ENCODE measurements around the gene SCP2. TPM values are rescaled to one million over a fixed set of nuclear protein-coding genes. Genes with fewer than 3 reads are reported as not detected.

Gene SCP2
- total RNA-seq, 1 experiment from 2014 or later, result 98.1 TPM

DNA sequence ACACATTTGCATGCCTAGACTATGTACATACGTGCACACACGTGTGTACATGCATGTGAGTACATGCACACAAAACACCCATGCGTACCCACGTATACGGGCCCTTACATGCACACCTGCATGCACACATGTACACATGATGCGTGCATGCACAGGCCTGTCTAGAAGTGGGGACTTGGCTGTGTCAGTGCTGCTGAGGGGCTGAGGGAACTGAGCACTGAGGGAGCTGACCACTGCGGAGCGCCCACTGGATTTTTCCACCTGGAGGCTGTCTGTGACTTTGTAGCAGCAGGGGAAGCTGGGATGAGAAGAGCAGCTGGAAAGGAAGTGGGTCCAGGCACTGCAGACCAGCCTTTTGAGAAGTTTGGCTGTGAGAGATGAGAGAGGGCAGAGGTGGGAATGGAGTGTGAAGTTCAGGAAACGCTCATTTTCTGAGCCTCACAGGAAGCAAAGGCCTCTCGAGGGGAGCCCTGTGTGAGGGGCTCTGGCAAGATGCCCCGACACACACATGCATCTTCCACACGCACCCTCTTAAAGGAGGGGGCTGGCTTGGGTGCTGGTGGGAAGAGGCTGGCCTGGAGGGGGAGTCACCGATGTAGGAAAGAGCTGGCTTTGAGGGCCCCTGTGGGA lies 155.9 kb downstream of the SCP2 start:
- DNase-seq (ENCODE audit: low read depth, low spot score), result no peak
- in situ Hi-C loops (cut with HindIII; ENCODE audit: low pct_unique_long_range_greater_than_20kb, low sequenced_read_pairs), result no loop called here

DNA sequence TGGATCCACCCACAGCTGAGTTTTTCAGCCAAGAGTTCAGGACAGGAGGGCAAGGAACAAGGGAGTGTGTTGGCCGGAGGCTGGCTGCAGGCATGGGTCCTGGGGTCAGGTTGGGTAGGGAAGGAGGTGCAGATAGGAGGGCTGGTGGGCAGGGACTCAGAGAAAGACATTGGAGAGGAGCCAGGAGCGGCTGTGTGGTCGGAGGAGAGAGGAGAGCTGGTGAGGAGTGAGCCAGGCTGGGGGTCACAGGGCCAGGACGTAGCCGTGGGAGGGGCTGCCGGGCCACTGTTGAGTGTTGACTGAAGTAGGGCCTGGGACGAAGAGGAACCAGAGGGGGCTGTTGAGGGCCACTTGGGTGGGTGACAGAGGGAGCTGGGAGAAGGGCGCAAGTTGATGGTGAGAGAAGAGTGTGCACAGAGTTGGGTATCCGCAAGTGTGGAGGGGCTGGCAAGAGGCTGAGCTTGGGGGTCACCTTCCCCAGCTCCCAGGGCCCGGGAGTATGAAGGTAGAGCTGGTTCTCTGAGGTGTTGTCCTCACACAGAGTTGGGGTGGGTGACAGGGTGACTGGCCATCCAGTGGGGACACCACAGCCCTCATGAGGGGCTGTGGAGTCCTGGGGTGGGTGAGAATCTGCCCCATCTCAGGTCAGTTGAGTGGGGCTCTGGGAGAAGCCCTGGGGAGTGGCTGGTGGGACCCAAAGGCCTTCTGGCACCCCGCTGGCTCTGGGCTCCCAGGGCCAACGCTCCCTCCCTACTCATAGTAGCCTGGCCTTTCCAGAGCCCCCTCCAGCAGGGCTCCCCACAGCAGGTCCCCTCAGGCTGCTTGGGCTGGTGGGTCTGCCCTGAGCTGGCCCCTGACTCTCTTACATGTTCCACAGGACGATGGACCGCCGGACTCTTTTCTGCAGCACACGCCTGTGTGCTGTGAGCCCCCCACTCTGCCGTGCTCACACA lies 156.8 kb downstream of the SCP2 start:
- DNase-seq (ENCODE audit: low read depth, low spot score), result no peak

GRCh38 chr1:53084589-53084971 lies 157.5 kb downstream of the SCP2 start:
- in situ Hi-C loops (cut with HindIII; ENCODE audit: low pct_unique_long_range_greater_than_20kb, low sequenced_read_pairs), result no loop called here
- no peak for DNase-seq (ENCODE audit: low read depth, low spot score)

More for the DNA sequence above, 156.8 kb downstream of the SCP2 start:
- in situ Hi-C loops (cut with HindIII; ENCODE audit: low pct_unique_long_range_greater_than_20kb, low sequenced_read_pairs), result no loop called here

DNA sequence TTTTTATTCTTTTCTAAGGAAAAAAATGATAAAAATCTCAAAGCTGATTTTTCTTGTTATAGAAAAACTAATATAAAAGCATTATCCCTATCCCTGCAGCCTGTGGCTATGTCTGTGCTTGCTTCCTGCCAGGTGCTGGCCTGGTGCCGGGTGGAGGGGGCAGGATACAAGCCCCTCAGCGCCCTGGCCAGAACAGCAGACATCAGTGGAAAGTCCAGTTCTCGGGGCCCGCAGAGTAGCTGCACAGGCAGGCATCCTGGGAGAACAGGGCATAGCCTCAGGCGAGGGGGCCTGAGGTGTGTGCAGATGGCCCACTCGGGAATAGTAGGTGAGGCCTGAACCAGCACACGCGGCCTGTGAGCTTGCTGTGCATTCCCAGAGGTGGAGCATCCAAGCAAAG lies 158.3 kb downstream of the SCP2 start:
- DNase-seq (ENCODE audit: low read depth, low spot score), result no peak
- in situ Hi-C loops (cut with HindIII; ENCODE audit: low pct_unique_long_range_greater_than_20kb, low sequenced_read_pairs), result no loop called here

GRCh38 chr1:53086491-53087070 lies 159.5 kb downstream of the SCP2 start:
- in situ Hi-C loops (cut with HindIII; ENCODE audit: low pct_unique_long_range_greater_than_20kb, low sequenced_read_pairs), result no loop called here
- no peak for DNase-seq (ENCODE audit: low read depth, low spot score)

DNA sequence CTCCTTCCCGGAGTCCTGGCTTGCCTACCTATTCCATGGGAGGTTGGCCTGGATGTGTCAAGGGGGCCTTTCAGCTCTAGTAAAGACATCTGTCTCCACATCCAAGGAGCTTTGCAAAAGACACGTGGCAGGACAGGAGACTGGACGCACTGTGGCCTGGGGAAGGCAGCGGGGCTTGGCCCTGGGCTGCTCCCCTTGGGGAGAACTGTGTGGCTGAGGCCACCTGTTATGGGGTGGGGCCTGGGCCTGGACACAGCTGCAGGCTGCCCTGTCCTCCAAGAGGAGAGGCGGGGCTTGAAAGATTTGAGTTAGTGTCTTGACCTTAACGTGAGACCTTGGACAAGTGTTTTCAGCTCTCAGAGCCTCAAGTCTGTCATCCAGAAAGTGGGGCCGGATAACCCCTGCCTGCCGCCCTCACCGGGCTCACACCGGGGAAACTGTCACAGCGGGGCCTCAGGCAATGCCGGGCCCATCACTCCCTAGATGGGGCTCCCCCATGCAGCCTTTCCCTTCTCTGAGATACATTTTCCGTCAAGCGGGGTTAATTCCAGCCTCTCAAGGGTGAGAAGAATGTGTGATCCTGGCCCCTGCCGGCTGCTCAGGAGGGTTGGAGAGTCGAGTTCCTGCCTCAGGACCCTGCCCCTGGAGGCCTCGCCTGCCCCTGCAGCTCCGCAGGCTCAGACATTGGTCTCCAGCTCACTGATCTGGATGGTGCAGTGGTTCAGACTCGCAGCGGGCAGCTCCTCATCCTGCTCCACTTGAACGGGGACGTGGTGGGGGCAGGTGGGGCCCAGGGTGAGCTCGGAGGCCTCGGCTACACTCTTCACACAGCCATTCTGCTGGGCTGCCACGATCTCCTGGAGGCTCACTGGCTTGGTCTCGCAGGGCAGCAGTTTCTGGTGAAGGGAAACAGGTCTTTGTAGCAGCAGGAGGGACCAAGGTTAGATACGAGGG lies 160.5 kb downstream of the SCP2 start:
- in situ Hi-C loops (cut with HindIII; ENCODE audit: low pct_unique_long_range_greater_than_20kb, low sequenced_read_pairs), result no loop called here
- DNase-seq (ENCODE audit: low read depth, low spot score), result no peak

GRCh38 chr1:53088616-53089300 lies 161.7 kb downstream of the SCP2 start:
- no peak for DNase-seq (ENCODE audit: low read depth, low spot score)

DNA sequence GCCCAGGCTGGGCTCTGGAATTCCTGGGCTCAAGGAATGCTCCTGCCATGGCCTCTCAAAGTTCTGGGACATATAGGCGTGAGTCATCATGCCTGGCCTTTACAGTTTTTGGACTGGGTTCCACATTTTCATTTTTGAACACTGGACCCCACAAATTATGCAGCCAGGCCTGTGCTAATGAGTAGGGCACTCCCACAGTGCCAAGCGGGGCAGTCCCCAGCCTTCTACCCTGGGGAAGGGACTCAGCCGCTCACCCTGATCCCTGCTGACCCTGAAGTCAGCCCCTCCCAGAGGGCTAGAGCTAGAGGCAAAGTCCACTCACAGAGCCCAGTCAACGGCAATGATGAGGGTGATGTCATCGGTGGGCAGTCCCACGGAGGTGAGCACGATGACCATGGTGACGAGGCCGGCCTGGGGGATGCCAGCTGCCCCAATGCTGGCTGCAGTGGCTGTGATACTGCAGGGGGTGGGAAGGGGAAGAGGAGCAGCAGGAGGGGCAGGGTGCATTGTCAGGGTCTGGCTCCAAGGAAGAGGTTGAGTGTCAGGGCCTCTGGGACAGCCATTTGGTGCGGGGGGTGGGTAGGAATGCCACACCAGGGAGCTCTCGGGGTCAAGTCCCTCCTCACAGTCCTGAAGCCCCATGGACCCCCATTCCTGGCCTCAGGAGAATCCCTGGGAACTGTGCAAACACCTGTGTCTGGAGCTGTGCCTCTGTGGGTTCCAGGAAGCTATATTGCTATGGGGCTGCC lies 162.6 kb downstream of the SCP2 start:
- in situ Hi-C loops (cut with HindIII; ENCODE audit: low pct_unique_long_range_greater_than_20kb, low sequenced_read_pairs), result no loop called here
- DNase-seq (ENCODE audit: low read depth, low spot score), result no peak

More at GRCh38 chr1:53088616-53089300, 161.7 kb downstream of the SCP2 start:
- in situ Hi-C loops (cut with HindIII; ENCODE audit: low pct_unique_long_range_greater_than_20kb, low sequenced_read_pairs), result no loop called here

DNA sequence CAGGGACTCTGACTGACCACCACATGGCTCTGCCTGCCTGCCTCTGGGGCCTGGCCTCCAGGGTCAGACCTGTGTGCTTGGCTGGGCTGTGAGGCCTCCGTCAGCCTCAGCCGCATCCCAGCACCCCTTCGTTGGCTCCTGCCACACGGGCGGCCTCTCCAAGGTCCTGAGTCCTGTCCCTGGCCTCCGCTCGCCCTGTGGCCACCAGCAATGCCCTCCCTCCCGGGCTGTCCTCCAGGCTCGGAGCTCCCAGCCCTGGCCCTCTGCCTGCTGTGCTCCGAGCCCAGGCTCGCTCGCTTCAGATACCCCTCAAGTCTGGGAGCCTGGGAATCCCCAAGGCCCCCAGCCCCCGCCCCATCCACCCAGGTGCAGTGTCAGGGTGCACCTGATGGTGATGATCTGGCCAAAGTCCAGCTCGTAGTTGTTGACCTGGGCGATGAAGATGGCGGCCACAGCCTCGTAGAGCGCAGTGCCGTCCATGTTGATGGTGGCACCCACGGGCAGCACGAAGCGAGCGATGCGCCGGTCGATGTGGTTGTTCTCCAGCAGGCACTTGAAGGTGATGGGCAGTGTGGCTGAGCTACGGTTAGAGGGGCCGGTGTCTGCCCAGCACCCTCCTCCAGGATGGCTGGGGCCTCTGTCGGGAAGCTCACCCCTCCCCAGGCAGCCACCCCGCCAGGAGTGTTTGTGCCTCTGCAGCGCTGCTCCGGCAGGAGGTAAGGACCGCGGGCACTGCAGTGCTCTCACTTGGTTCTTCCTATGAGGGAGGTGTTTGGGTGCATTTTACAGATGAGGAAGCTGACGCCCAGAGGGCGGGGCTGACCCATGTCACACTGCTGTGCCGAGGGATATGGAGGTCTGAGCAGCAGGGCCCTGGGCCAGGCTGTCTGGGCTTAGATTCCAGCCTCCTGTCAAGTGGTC lies 163.4 kb downstream of the SCP2 start:
- in situ Hi-C loops (cut with HindIII; ENCODE audit: low pct_unique_long_range_greater_than_20kb, low sequenced_read_pairs), result no loop called here
- DNase-seq (ENCODE audit: low read depth, low spot score), result no peak

DNA sequence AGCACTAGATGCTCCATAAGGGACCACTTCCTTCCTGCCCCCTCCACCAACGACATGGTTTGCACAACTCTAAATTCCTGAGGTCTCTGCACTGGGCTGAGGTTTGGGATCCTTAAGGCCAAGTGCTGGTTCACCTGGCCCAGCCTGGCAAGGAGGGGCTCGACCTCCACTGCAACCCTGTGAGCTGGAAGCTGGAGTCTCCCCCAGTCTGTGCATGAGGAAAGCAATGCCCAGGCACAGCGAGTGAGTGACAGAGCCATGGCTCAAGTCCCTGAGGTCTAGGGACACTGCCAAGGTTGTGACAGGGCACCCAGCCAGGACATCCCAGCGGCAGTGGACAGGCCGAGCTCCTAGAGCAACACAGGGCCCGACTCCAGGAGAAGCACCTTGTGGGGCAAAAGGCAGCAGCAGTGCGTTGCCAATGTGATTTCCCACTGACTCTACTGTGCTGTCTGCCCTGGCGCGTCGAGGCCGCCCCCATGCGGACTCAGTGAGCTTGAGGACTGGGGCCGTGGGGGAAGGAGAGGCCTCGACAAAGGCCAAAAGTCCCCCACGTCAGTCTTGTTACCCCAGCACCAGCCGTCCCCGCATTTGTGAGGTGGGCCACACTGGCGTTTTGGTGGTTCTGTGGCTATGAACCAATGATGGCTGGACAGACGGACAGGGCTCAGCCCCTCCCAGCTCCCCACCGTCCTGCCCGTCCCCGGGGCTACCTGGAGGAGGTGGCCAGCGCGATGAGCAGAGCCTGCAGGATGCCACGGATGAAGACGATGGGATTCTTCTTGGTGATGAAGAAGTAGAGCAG lies 165.0 kb downstream of the SCP2 start:
- in situ Hi-C loops (cut with HindIII; ENCODE audit: low pct_unique_long_range_greater_than_20kb, low sequenced_read_pairs), result no loop called here

DNA sequence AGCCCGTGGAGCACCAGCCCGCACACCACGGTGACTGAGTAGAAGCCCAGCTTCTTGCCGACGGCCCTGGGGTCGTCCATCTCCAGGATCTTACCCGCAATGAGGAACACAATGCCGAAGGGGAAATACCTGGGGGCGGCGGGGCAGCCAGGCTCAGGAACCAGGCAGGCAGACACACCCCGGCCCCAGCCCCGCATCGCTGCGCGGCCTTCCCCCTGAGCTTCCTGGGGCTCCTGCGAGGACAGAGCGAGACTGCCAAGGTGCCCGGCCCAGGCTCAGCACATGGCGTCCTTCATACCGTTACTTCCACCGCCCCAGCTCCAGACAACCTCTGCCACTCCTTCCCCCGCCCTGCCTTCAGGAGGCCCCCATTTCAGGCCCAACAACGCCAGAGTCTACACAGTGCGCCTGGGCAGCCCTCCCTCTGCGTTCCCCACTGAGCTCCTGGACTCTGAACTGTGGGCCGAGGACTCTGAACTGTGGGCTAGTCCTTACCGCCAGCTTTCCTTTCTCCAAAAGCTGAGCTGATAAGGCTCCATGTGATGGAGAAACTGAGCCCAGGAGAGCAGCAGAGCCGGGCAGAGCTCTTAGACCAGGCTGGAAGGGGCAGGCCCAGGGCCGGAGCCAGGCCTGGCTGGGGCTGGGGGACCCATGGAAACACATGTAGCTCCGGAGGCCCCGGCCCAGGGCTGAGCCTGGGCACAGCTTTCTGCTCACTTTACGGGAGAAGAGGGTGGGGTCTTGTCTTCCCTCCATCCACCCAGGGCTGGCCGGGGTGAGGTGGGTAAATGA lies 165.8 kb downstream of the SCP2 start:
- DNase-seq (ENCODE audit: low read depth, low spot score), result no peak
- in situ Hi-C loops (cut with HindIII; ENCODE audit: low pct_unique_long_range_greater_than_20kb, low sequenced_read_pairs), result no loop called here

More for the DNA sequence above, 165.0 kb downstream of the SCP2 start:
- DNase-seq (ENCODE audit: low read depth, low spot score), result no peak

DNA sequence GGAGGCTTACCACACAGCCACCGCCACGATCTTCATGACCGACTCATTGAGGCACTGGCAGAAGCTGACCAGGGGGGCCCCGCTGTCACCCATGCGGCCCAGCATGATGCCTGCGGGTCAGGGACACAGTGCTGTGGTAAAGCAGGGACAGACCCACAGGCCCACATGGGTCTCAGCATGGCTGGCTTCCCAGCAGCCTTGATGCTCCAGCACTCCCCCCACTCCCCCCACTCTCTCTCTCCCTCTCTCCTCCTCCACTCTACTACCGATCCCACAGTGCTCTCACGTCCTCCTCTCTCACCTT lies 166.3 kb downstream of the SCP2 start:
- no peak for DNase-seq (ENCODE audit: low read depth, low spot score)
- in situ Hi-C loops (cut with HindIII; ENCODE audit: low pct_unique_long_range_greater_than_20kb, low sequenced_read_pairs), result no loop called here

DNA sequence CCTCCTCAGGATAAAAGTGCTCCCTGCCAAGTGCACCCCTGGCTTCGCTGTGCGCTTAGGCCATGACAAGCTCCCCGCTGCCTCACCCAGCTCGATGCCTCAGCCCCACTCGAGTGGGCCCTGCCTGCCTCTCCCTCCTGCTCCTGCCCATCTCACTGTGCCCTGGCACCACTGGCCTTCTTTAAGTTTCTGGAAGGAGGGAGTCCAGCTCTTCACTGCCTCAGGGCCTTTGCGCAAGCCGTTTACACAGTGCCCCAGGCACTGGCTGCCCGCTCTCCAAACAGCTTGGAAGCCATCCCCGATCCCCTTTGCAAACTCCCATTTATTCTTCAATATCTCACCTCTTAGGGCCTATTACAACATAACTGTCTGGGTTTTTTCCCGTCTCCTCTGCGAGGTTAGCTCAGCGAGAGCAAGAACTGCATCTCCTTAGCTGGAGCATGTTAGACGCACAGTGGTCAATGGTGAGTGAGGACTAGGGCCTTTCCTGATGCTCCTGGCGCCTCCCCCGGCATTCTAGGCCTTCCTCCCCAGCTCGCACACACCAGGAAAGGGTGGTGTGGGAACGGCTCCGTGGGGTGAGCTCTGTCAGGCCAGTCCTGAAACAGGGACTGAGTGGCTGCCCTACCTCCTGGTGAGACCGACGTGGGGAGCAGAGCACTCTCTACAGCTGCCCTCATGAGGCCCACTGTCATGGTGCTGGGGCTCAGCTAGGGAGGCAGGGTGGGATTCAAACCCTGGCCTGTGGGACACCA lies 166.9 kb downstream of the SCP2 start:
- in situ Hi-C loops (cut with HindIII; ENCODE audit: low pct_unique_long_range_greater_than_20kb, low sequenced_read_pairs), result no loop called here
- no peak for DNase-seq (ENCODE audit: low read depth, low spot score)

DNA sequence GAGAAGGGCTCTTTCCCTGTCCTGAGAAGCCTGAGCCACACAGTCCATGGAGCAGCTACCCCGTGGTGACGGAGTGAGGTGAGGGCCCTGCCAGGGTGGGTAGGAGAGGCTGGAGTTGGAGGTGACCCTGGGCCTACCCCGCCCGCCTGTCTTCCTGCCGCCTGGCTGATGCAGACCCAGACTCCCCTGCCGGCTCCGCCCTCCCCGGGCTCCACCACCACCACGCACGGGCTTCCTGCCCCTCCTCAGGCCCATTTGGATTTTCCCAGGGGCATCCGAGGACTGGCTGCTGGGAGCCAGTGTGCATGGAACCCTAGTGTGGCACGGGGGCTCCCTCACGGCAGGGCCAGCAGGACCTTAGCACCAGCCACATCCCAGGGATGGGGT lies 167.4 kb downstream of the SCP2 start:
- no peak for DNase-seq (ENCODE audit: low read depth, low spot score)
- in situ Hi-C loops (cut with HindIII; ENCODE audit: low pct_unique_long_range_greater_than_20kb, low sequenced_read_pairs), result no loop called here

Measured in SK-MEL-5 (cell line).